AG04450 (cell line): Measurements from ENCODE around the gene IGFL1. TPM values are rescaled to one million over a fixed set of nuclear protein-coding genes. Genes with fewer than 3 reads are reported as not detected.
"Not testable (repeated sequence)": the region's sequence is repeated elsewhere in the genome, so short reads cannot be mapped to it uniquely, and the experiment has no call there.

ENCODE experiments used
- CTCF ChIA-PET: fragments of 300-600, 350-600 bp; formaldehyde crosslinking; extraction: SDS; loops from one replicate; lab custom pipeline; 2022; ENCODE audit warnings: antibody characterized with exemption, inconsistent platforms; lab: Charles Lee
- POLR2A ChIA-PET: fragments of 350-600 bp; formaldehyde crosslinking; extraction: SDS; loops from one replicate; lab custom pipeline; 2021; ENCODE audit warnings: antibody characterized with exemption, inconsistent platforms; lab: Yijun Ruan, JAX
- DNase-seq: peaks from one replicate; pipeline ENCODE4 v3.0.0-alpha.2; 2011; ENCODE audit warnings: low read depth, low spot score
- H3K27ac ChIP-seq: one replicate; pipeline ENCODE4 v1.5.1; 2012; ENCODE audit warnings: low read depth, low read length, control low read depth
- H3K27me3 ChIP-seq: one replicate; pipeline ENCODE4 v1.6.0; 2012; ENCODE audit warnings: low read length; ENCODE audit not compliant: control insufficient read depth, insufficient read depth
- H3K4me3 ChIP-seq: 2 replicates; pipeline ENCODE4 v1.5.1; 2011; ENCODE audit warnings: mild to moderate bottlenecking, low read depth, low read length, control low read depth
- H3K9me3 ChIP-seq: 2 replicates; pipeline ENCODE4 v1.5.1; 2012; ENCODE audit warnings: low read length; ENCODE audit not compliant: control insufficient read depth, insufficient read depth
- polyA plus RNA-seq: library from polyadenylated mRNA; depleted of rRNA; stranded (reverse); fragments of >200 nt; gene quantifications from 2 replicates; pipeline ENCODE4 v1.2.3, GENCODE V29; 2011
- TF ChIP-seq, protein P1 (sequence below): IDR thresholded peaks from 2 replicates; pipeline ENCODE4 v1.5.1; 2011; ENCODE audit warnings: low read depth, low read length, control low read depth, inconsistent platforms

Gene IGFL1
- polyA plus RNA-seq, 1 experiment = not detected

DNA sequence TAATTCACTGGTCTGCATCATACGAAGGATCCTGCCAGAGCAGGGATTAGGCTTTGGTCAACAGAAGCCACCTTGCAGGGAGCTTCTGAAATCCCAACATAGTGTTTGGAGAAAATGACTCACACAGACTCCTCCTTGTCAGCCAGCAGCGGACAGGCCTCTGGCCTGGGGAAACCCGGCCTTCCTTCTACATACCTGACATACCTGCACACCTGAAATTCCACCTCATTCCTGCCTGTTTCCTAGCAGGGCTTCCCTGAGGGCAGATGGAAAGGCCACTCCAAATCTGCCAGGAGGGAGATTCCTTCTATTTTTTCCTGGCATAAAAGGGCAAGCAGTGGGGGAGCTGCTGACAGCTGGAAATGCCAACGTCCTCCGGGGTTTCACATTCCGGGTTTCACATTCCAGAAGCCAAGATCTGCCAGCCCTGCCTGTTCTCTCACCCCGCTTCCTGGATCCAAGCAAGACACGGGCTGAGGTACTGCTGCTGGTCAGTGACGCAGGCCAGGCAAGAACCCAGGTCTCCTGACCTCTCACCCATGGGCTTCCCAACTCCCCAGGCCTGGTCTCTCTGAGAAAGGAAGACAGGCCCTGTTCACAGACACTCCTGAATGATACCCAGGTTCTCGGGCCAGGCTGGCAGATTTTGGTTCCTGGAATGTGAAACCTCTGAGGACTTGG, 18.2 kb upstream of the IGFL1 start:
- TF ChIP-seq, protein P1, sequence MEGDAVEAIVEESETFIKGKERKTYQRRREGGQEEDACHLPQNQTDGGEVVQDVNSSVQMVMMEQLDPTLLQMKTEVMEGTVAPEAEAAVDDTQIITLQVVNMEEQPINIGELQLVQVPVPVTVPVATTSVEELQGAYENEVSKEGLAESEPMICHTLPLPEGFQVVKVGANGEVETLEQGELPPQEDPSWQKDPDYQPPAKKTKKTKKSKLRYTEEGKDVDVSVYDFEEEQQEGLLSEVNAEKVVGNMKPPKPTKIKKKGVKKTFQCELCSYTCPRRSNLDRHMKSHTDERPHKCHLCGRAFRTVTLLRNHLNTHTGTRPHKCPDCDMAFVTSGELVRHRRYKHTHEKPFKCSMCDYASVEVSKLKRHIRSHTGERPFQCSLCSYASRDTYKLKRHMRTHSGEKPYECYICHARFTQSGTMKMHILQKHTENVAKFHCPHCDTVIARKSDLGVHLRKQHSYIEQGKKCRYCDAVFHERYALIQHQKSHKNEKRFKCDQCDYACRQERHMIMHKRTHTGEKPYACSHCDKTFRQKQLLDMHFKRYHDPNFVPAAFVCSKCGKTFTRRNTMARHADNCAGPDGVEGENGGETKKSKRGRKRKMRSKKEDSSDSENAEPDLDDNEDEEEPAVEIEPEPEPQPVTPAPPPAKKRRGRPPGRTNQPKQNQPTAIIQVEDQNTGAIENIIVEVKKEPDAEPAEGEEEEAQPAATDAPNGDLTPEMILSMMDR = no peak
- H3K9me3 ChIP-seq = no peaks in the 10 kb centered on the region
- DNase-seq = no peak
- ChIA-PET POLR2A (no interaction called here), CTCF (no interaction called here)
- no peak overlapping the region for H3K27ac ChIP-seq
- peaks cover 29% of the 10 kb centered on the region for H3K27me3 ChIP-seq
- H3K4me3 ChIP-seq = no peak overlapping the region

DNA sequence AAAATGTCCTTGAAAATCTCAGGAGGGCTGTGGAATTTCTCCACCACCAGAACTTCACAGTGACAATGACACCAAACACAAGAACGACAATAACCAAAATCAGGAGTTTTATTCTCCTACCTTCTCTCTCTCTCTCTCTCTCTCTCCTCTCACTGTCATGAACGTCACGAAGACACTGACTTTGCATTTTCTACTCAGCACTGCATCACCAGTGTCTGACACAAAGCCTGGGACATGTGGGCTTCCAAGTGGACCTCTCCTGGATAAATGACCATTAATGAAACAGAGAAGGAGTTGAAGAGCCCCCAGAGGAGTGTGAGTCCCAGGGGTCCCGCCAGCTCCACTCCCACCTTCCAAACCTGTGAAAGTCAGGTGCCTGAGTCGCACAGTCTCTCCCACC, 16.9 kb upstream of the IGFL1 start:
- CTCF ChIA-PET, H3K27ac ChIP-seq, POLR2A ChIA-PET, H3K9me3 ChIP-seq, DNase-seq, H3K4me3 ChIP-seq: not testable (repeated sequence)
- H3K27me3 ChIP-seq = peaks cover 29% of the 10 kb centered on the region

DNA sequence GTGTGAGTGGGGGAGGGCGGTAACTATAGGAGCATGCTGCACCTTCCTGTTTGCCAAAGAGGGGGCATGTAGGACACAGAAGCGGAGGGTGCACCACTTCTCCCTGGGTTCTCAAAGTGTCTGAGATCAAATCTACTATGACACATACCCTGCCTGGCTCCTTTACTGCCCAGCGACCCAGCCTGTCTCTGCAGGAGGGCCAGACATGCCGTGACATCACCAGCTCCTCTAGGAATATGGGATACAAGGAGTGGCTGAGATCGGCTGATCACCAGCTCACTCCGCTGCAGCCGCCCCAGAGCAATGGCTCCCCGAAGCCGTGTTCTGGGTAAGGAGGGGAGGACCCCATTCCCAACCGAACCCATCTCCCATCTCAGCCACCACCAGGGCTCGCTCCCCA, 16.4 kb upstream of the IGFL1 start:
- POLR2A ChIA-PET = no interaction called here
- Histone ChIP-seq H3K4me3 (no peak overlapping the region), H3K27me3 (peaks cover 28% of the 10 kb centered on the region), H3K27ac (no peak overlapping the region), H3K9me3 (no peaks in the 10 kb centered on the region)
- CTCF ChIA-PET = interaction anchor here (0.6 kb wide), 1 partner anchor 329 kb away, joined by 3 read pairs; no protein-coding TSS in a partner anchor
- DNase-seq = no peak
- TF ChIP-seq, protein P1 = no peak

DNA sequence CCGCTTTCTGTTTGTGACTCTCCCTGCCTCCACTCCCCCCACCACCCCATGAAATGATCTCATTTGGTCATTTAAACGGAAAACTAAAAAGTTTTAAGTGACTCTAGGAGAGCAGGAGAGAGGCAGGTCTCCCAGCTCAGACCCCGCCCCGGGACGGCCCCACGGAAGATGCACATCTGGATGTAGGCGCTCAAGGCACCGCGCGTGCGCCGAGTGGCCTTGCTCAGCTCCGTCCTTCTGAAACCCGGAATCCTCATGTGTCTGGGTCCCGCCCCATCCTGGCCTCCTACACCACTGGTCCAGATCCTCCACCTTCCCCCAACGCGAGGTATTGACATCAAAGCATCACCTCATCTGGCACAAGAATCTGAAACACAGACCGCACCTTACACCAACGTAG, 15.7 kb upstream of the IGFL1 start:
- ChIA-PET POLR2A (no interaction called here), CTCF (interaction anchor here (0.6 kb wide), 1 partner anchor 328 kb away, joined by 3 read pairs; no protein-coding TSS in a partner anchor)
- Histone ChIP-seq H3K4me3 (no peak overlapping the region), H3K27me3 (peaks cover 23% of the 10 kb centered on the region), H3K9me3 (no peaks in the 10 kb centered on the region), H3K27ac (no peak overlapping the region)
- TF ChIP-seq, protein P1 = no peak
- DNase-seq = no peak

DNA sequence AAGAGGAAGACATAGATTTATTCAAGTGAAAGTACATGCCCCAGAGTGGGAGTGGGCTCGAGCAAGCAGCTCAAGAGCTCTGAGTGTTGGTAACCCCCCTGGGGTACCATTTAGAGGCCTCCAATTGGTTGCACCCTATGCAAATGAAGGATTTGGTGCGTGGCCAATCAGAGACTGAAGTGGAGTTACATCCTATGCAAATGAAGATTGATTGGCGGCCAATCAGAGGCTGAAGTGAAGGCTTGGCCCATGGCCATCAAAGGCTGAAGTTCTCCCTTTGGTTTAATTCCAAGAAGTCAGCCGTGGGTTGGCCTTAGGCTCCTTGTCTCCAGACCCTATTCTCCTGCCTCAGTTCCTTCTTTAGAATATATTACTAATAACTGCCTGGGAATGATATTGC, 12.9 kb upstream of the IGFL1 start:
- H3K27me3 ChIP-seq = peaks cover 13% of the 10 kb centered on the region
- ChIA-PET POLR2A (no interaction called here), CTCF (no interaction called here)
- H3K9me3 ChIP-seq = no peaks in the 10 kb centered on the region
- H3K4me3 ChIP-seq = no peak overlapping the region
- no peak for DNase-seq
- no peak overlapping the region for H3K27ac ChIP-seq
- TF ChIP-seq, protein P1 = no peak
